Pons (tissue), 1 donor: ENCODE data around the gene OR52N5.

Source experiments
- DNase-seq: peaks from one replicate; pipeline ENCODE4 v3.0.0-alpha.2; 2016; ENCODE audit warnings: low spot score

The OR52N5 gene

GRCh38 chr11:5783255-5783654, at the start of gene OR52N5:
OR52N5 (minus strand) TSS chr11:5783355; CDS start chr11:5778634, 4,721 bp downstream.
- no peak for DNase-seq

GRCh38 chr11:5831196-5831829, 48.2 kb upstream of the OR52N5 start:
- DNase-seq, result no peak

DNA sequence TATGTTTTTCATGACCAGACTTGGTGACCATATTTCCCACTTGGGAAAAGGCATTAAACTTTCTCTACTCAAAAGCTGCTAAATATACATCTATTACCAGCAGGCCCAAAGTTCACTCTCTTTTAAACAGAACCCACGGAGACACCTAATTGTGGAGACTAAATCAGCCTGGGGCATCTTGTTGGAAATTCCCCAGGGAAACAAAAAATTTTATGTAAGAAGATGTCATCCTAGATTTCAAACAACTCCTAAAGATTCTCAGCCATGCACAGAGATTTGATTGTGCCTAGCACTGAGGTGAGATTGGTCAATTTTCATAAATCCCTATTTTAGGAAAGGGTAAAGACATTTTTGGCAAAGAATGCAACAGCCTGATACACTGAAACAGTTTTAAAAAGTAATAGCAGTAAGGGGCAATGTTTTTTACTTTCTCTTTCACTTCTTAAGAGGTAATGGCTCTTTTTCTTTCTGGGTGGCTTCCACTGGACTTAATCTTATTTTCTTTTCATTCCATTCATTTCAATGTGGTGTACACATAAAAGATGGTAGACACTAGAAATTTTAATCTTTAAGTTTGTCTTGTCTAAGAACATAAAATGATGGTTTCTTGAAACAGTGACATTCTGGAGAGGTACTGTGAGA, 35.2 kb upstream of the OR52N5 start:
- DNase-seq, result no peak

GRCh38 chr11:5815534-5815933, 32.4 kb upstream of the OR52N5 start:
- DNase-seq, result no peak

- no peak for DNase-seq
Observed at GRCh38 chr11:5809905-5810795, 27.0 kb upstream of the OR52N5 start.

DNA sequence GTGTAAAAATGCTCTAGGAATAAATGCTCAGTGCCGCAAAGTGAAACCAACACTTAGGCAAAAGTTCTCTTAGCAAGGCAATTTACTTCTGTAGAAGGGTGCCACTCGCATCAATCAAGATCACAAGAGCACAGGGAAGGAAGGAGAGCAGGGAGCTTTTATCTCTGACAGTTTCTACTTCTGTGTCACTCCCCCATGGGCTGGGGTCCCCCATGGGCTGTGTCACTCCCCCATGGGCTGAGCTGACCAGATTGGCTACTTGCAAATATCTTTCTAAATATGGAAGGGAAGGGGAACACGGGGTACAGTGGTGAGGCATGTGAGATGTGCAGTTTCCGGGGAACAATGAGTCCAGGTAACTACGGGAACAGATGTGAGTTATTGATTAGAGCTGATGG, 26.0 kb upstream of the OR52N5 start:
- no peak for DNase-seq

- DNase-seq, result peak; percentile 84
Observed at GRCh38 chr11:5808500-5809121, 25.5 kb upstream of the OR52N5 start, which contains the start of gene OR52N2. OR52N2 (plus strand) TSS chr11:5808924; CDS start chr11:5820336, 11,412 bp downstream.

GRCh38 chr11:5807580-5807979, 24.4 kb upstream of the OR52N5 start:
- DNase-seq, result no peak

- DNase-seq, result no peak
Observed at GRCh38 chr11:5803982-5804381, 20.8 kb upstream of the OR52N5 start.

GRCh38 chr11:5796541-5796940, 13.4 kb upstream of the OR52N5 start:
- no peak for DNase-seq

DNA sequence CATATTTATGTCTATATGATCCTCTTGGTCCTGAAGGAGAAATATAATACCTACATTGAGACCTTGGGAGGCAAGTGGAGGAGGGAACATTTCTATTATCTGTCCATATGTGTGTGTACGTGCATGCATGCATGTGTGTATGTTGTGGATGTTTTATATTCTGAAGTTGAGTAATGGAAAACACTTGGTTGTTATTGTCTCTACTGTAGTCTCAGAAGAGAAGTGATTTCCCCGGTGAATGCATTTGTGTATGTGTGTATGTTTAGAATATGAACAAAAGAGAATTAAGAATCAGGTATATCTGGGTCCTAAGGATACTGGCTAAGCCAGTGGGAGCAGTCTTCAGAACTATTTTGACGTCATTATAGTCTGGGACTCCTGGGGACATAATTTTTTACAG, 8.0 kb upstream of the OR52N5 start, which contains the start of gene OR52N1:
OR52N1 (minus strand) TSS at position 101 of the 400 bp plus-strand sequence. CDS start 2,449 bp downstream, outside the sequence.
- DNase-seq, result no peak

DNA sequence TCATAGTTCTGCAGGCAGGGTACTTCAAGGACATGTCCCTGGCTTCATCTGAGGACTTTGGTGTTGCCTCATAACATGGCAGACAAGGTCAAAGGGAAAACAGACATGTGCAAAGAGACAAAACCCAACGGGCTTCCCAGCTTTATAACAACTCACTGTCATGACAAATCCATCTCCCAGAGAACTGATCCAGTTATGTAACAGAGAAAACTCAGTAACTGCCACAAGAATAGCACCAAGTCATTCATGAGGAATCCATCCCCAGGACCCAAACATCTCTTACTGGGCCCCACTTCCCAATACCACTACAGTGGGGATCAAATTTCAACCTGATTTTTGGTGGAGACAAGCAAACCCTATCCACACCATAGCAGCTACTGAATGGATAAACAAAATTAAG, 16.1 kb downstream of the OR52N5 start:
- no peak for DNase-seq

GRCh38 chr11:5753943-5754342, 29.2 kb downstream of the OR52N5 start, which contains the start of gene OR52N4:
OR52N4 (plus strand) TSS chr11:5754243; CDS start chr11:5754741, 498 bp downstream.
- no peak for DNase-seq

GRCh38 chr11:5749836-5750235, 33.3 kb downstream of the OR52N5 start:
- no peak for DNase-seq

GRCh38 chr11:5746614-5747013, 36.5 kb downstream of the OR52N5 start:
- no peak for DNase-seq

GRCh38 chr11:5738431-5738830, 44.7 kb downstream of the OR52N5 start:
- DNase-seq, result no peak

DNA sequence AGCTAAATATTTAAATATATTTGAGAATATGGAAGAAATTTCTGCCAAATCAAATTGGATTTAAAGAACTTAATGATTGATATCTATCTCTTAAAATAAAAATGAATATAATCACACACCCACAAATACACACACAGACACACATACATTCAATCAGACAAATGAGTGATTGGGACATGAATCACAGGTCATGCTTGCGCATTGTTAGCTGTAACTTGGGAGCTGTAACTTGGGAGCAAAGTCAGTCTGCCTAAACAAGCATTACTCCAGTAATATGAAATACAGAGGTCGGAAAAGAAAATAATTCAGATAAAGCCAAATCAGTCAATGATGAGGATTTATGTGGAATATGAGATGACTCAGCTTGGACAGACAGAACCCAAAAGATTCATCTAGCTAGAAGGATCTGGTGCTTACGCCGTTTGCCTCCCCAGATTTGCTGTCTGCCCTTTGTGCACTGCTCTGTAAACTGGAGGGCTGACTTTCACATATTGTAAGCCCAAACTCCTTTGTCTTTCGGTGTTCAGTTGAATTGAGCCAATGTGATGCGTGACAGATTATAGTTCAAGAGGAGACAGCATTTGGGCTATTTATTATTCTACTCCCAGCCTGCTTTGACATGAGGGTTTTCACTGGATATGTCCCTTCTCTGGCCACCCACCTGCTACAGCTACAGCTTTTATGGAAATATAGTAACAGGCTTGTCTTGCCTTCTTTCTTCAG, 45.3 kb downstream of the OR52N5 start:
- DNase-seq, result no peak

DNA sequence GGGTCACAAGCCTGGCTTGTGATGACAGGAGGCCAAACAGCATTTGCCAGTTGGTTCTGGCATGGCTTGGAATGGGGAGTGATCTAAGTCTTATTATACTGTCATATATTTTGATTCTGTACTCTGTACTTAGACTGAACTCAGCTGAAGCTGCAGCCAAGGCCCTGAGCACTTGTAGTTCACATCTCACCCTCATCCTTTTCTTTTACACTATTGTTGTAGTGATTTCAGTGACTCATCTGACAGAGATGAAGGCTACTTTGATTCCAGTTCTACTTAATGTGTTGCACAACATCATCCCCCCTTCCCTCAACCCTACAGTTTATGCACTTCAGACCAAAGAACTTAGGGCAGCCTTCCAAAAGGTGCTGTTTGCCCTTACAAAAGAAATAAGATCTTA, 46.1 kb downstream of the OR52N5 start:
- no peak for DNase-seq

DNA sequence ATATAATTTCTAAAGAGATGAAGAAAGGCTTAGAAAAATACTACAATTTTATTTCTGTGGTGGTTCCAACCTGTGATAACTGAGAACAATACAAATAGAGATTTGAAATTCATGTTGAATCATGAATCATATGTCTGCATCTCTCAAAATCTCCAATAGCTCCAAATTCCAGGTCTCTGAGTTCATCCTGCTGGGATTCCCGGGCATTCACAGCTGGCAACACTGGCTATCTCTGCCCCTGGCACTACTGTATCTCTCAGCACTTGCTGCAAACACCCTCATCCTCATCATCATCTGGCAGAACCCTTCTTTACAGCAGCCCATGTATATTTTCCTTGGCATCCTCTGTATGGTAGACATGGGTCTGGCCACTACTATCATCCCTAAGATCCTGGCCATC, 46.8 kb downstream of the OR52N5 start, which contains the start of gene OR56B1:
OR56B1 (plus strand) TSS at position 53 of the 400 bp plus-strand sequence; CDS start at position 122, 69 bp downstream.
- no peak for DNase-seq

DNA sequence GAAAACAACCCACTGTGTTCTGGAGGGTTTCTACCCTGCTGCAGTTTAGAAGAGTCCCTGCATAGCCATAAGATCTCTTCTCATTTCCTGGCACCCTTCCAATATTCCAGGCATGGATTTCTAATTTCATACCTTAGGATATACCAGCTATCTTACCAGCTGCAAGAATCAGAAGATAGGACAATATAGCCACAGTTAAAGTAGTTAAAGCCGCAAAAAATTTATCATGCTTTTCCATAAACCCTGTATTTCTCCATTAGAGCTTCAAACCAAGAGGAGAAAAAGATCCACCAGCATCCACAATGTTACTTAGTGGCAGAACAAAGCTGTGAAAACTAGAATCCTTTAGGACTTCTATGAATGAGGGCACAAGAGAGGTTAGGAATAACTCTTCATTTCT, 55.5 kb downstream of the OR52N5 start:
- no peak for DNase-seq

GRCh38 chr11:5726351-5726750, 56.8 kb downstream of the OR52N5 start:
- no peak for DNase-seq
